Activated CD4-positive, alpha-beta T cell treated with anti-CD3 and anti-CD28 coated beads, Interleukin-2, Interleukin-6, amounts not matched to agents 100 ng/mL and 50 ng/mL, durations not matched to agents 16 hours and 8 hours (primary cell): ENCODE data around the gene FAM110C.
"Not testable (repeated sequence)": the region's sequence is repeated elsewhere in the genome, so short reads cannot be mapped to it uniquely, and the experiment has no call there.

ENCODE experiments used
- DNase-seq: peaks from one replicate; pipeline ENCODE4 v3.0.0-alpha.2; 2020

The FAM110C gene, protein sequence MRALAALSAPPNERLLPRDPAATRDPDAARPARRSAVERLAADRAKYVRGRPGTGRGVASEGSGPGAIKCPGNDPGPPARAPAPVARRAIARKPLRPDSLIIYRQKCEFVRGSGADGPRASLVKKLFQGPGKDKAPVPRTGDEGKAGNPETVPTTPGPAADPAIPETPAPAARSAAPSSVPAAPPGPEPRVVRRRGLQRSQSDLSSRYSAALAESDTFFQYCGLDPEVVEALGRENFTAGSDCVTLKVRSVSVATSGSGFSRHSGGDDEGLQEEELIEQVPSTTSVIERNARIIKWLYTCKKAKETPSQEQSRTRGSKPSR

DNA sequence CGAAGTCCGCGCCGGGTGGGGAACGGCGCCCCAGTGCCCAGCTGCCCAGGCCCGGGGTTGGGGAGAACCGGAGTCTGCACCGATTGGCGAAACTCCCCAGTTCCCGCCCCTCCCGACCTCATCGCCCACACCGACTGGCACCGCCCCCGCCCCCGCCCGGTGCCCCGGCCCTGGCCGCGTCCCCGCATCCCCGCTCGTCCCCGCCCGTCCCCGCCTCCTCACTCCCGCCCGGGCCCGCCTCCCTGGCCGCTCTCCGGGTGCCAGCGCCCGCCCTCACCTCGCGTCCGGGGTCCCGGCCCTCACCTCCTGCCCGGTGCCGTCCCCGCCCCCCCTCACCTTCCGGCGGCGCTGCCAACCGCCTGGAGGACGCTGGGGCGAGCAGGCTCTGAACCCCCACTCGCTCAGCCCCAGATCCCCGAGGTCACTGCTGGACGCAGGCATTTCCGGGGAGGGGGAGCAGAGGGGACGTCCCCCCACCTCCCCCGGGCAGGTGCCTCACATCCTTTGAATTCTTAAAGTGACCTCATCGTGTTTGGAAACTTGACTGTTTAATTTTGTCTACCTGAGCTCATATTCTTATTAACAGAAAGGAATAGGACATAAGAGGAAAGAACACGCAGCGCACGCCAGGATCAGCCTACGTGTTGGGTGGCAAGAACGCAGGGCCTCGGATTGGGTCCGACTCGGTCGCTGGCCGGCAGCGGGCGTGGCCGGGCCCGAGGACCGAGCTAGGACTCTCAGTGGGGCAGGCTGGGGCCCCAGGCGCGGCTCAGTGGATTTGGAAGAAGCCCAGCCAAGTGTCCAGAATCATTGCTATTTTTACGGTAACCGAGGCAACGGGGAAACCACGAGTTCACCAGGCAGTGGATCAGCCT, at the start of gene FAM110C:
FAM110C (minus strand) TSS at position 35 of the 875 bp plus-strand sequence. CDS start 120 bp downstream, outside the sequence.
- DNase-seq = peak; percentile 27

- no peak for DNase-seq
These were observed 46.0 kb upstream of the FAM110C start for GRCh38 chr2:92326-92725.

- DNase-seq = no peak
These were observed 44.5 kb upstream of the FAM110C start for GRCh38 chr2:90645-91312.

- no peak for DNase-seq
These were observed 39.5 kb upstream of the FAM110C start for GRCh38 chr2:85761-86160.

- DNase-seq = no peak
These were observed 37.8 kb upstream of the FAM110C start for GRCh38 chr2:84121-84520.

DNA sequence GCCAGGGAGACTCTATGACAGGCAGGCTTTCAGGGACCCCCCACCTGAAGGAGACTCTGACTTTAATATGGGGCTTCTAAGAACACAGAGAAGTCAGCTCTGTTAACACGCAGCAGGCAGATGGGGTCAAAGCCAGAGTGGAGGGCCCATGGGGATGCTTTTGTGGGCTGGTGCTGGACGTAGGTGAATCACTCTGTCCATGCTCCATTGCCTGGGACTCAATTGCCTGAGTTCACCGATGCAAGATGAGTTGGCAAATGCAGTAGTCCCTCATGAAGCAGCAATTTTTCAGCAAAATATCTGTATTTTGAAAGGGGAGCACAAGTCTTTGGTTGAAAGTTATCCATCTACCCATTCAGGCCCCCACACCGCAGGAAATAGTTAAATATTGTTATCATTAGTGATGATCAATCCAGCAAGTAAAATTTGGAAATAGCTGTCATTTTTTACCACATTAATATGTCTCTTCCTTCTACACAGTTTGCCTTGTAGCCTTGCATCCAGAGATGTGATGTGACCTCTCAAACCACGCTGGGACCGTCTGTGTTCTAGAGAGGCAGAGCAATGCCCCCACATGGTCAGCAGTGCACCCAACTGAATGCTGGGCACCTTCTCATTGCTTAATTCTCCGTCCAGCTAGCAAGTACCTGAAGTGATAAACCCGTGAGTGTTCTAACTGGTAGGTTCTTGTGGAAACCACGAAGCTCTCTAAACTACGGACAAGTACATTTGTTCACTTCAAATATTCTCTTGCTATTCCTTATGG, 34.8 kb upstream of the FAM110C start:
- DNase-seq = no peak

DNA sequence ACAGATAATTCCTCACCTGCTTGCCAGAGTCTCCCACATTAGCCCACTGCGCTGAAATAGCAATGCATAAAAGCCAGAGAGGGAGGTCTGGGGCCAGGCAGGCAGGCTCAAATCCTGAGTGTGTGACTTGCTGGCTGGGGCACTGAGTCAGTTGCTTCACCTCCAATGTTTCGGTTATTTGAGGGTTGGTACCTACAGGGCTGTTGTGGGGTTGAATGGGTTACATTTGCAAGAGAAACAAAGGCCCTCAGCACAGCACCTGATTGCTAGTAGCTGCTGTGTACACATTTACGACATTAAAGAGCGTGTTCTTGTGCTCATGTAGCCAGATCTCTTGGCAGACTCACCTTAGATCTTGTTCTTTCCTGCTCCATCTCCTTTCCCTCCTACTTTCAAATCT, 34.1 kb upstream of the FAM110C start:
- DNase-seq = no peak

DNA sequence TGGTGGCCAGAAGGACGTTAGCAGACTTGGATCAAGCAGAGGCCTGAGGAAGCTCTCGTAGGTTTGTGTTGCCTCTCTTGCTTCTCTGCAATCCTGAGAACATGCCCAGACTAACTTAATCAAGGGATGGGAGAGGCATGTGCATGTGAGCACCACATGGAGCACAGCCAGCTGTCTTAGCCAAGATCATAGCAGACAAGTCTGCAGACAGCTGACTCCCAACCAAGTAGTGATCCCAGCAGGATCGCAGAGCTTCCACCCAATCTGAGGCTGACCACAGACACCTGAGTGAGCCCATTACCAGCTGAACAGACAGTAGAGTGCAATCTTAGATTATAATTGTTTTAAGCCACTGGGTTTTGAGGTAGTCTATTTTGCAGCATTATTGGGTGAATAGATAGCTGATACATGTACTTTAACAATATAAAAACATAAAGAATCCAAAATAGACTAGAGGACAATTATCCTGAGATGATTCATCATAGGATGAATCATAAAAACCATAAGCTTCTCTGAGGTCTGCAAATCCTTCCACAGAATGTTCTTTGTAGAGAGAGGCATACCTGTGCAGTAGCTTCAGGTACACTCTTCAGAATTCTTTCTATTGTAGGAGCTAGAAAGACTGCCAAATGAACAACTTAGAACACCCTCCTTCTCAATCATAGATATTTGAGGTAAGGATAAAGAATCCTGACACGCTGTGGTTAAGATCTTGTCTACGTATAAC, 25.2 kb upstream of the FAM110C start:
- no peak for DNase-seq

GRCh38 chr2:69366-70344, 23.4 kb upstream of the FAM110C start:
- DNase-seq = no peak

GRCh38 chr2:68637-69036, 22.3 kb upstream of the FAM110C start:
- not testable (repeated sequence) for DNase-seq

GRCh38 chr2:66853-67252, 20.5 kb upstream of the FAM110C start:
- no peak for DNase-seq

DNA sequence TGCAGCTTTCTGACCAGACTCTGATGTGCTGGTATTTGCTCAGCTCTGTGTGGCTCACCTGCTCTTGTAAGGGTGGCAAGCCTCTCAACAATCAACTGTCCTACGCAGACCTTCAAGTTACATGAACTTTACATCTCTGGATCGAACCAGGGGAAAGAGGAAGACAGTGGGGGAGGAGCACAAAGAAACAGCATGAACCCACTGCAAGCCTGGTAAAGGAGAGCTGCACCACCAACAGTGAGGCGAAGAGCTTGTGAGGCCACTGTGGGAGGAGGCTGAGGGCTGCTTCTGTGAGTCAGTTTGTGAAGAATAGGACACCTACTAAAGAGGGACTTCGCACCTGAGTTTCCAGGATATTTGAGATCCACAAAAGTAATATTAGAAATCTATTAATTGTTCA, 18.8 kb upstream of the FAM110C start:
- no peak for DNase-seq

DNA sequence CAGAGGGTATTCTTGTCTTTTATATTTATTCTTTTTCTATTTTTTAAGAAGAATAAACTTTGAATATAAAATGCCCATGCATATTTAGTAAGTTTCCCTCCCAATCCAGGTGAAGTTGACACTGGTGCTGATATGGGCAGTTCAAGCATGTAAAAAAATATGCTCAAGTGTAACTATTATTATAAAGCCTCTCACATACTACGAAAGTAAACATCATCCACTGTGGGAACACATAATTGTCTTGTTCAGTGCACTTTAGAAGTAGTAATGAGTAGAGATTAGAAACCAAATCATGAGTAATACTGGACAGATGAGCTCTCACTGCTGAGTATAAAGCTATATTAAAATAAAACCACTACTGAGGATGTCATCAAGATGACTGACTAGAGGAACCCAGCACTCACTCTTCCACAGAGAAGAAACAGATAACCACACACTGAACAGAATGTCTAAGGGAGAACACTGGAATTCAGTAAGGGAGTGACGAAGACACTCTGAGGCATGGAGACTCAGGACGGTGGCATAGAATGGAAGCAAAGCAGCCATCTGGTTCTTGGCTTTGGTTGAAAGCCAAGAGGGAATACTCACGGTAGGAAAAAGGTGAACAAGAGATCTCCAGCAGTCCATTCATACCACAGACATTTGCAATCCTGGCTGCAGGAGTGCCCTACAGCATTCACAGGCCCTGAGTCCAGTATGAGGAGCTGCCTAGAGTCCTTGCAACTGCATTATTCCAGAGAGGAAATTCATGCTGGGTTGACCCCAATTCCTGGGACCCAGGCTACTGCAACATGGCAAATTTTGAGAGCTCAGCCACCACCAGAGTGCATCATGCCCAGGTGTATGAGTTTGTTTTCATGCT, 9.5 kb upstream of the FAM110C start:
- no peak for DNase-seq

GRCh38 chr2:51613-52012, 5.3 kb upstream of the FAM110C start:
- DNase-seq = no peak

GRCh38 chr2:47737-48136, 1.4 kb upstream of the FAM110C start:
- no peak for DNase-seq

- no peak for DNase-seq
These were observed 1.0 kb upstream of the FAM110C start for GRCh38 chr2:47346-47725.

DNA sequence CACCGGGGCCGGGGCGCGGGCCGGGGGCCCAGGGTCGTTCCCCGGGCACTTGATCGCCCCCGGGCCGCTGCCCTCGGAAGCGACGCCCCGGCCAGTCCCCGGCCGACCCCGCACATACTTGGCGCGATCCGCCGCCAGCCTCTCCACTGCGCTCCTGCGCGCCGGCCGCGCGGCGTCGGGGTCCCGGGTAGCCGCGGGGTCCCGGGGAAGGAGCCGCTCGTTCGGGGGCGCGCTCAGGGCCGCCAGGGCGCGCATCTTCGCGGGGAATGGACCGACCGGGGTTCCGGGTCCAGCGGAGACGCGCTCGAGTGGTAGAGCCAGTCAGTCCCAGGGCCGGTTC, 204 bp downstream of the FAM110C start:
- DNase-seq = no peak

DNA sequence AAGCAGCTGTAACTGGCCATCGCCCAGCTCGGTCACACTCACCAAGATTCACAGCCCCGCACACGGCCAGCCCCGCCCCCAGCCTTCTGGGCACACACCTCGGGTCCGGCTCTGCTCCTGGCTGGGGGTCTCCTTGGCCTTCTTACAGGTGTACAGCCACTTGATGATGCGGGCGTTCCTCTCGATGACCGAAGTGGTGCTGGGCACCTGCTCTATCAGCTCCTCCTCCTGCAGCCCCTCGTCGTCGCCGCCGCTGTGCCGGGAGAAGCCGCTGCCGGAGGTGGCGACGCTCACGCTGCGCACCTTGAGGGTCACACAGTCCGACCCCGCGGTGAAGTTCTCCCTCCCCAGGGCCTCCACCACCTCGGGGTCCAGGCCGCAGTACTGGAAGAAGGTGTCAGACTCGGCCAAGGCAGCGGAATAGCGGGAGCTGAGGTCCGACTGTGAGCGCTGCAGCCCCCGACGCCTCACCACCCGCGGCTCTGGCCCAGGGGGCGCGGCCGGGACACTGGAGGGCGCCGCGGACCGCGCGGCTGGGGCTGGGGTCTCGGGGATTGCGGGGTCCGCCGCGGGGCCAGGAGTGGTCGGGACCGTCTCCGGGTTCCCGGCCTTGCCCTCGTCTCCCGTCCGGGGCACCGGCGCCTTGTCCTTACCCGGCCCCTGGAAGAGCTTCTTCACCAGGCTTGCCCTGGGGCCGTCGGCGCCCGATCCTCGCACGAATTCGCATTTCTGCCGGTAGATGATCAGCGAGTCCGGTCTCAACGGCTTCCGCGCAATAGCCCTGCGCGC, 769 bp downstream of the FAM110C start:
- no peak for DNase-seq

- no peak for DNase-seq
These were observed 1.5 kb downstream of the FAM110C start for GRCh38 chr2:44748-45341.
